Mucosa of gallbladder (tissue), 1 donor: ENCODE data around the gene SRI. TPM values are rescaled to one million over a fixed set of nuclear protein-coding genes. Genes with fewer than 3 reads are reported as not detected.
A peak's percentile ranks its signal among the peaks of the same experiment; 100 is the strongest.

Experiments
- DNase-seq: peaks from one replicate; pipeline ENCODE4 v3.0.0-alpha.2; 2020; ENCODE audit warnings: low spot score
- total RNA-seq: library from RNA; stranded (reverse); gene quantifications from one replicate; pipeline ENCODE4 v1.2.1, GENCODE V29; 2021
- donor health status: DM: no; HTN: no; CAD: no.

SRI gene
- total RNA-seq, 1 donor from 2014 or later, result 77.8 TPM

DNA sequence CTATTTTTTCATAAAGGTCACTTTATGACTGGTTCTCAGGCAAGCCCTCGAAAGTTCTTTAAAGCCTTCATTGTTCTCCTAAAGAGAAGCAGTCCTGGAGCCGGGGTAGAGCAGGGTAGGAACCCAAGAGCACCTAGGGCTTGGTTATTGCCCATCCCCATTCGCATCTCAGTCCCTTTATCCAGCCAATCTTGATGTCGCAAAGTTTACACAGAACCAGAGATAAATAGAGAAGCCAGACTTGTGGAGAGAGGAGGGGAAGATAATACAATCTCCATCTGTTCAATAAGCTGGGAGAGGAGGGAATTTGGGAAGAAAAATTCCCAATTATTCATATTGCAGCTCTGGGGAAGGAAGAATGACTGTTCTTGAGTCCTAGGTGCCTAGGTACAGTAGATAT is 6.4 kb upstream of the SRI start:
- no peak for DNase-seq

- no peak for DNase-seq
Measured at GRCh38 chr7:88224601-88225275, 4.9 kb upstream of the SRI start.

- no peak for DNase-seq
Measured at GRCh38 chr7:88223265-88223664, 3.4 kb upstream of the SRI start.

- peak; percentile 31 for DNase-seq
Measured at GRCh38 chr7:88218836-88219605, 817 bp downstream of the SRI start.

DNA sequence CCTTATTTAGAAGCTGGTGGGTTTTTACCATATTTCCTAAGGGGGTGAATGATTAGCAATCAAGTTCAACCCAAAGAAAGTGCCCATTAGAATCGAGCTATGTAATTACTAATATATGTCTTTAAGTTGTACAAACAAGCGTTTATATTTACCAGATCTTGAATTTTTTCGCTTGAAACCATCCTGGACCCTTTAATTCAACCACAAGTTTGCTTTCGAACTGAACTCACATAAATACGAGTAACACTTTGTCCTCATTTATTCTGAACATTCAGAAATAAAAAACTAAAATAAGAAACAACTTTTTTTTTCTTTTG is 1.5 kb downstream of the SRI start:
- no peak for DNase-seq

DNA sequence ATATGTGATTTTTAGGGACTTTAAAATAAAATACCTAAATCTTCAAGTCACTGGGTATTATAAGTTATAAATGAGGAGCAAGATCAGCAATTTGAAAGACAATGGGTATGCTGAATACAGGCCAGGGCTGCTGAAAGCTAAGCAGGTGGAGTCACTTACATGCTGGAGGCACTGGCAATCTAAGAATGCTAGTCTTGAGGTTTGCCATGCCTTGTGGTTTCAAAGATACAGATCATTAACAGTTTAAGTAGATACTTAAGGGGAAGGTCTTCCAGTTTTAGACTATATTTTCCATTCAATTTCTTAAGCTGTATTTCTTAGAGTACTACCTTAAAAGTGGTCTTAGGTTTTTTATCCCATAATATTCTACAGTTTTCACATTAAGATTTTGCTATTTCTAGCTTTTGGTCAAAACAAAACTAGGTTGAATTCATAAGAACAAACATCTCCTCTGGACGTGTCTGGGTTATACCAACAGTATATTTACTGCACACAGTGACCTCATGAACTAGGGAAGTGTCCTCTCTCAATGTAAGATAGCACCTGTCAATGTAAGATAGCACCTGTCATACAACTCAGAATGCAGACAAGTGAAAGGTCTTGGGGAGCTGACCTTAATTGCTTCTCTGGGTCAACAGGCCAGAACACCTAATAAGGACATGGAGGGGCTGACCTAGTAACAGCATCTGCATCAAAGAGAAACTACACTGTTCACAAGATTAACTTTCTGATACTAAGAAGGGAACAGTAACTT is 2.0 kb downstream of the SRI start:
- DNase-seq, result no peak

GRCh38 chr7:88216276-88216675 is 3.6 kb downstream of the SRI start:
- no peak for DNase-seq

- DNase-seq, result no peak
Measured at GRCh38 chr7:88215295-88215694, 4.5 kb downstream of the SRI start.

DNA sequence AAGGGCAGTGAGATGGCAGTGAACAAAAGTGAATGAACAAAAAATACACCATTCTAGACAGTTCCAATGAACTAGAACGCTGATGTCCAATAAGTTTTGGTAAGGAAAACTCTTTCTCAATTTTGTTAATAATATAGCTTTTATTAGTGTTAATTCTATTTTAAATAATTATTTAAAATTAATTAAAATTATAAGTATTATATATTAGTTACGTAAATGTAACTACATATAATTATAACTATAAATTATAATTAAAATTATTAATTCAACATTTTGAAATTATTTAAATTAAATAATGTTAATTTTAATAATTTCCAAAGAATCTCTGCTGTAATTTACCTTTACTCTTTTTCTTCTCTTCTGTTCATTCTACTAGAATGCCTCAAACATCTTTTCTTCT is 5.4 kb downstream of the SRI start:
- DNase-seq, result no peak

GRCh38 chr7:88212918-88213317 is 6.9 kb downstream of the SRI start:
- DNase-seq, result no peak

DNA sequence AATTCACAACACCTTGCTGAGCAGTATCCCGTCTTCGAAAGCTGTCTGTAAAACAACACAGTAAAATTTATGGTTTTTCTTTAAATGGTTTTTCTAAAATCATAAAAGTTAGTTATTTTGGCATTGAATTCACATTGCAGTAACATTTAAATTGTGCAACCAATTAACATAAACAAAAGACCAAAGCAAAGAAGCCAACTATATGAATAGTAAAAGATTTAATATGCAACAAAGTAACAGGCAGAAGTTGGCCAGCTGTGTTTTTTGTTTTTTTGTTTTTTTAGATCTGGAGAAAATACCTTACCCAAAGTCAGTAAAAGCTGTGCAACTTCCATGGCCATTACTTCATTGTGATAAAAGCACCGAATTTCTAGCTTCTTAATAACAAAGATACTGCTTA is 11.3 kb downstream of the SRI start:
- DNase-seq, result no peak

GRCh38 chr7:88206254-88206653 is 13.6 kb downstream of the SRI start:
- DNase-seq, result no peak

- no peak for DNase-seq
Measured at GRCh38 chr7:88205179-88205578, 14.7 kb downstream of the SRI start.

- no peak for DNase-seq
Measured at GRCh38 chr7:88204525-88205110, 15.2 kb downstream of the SRI start.

- DNase-seq, result no peak
Measured at GRCh38 chr7:88203401-88203800, 16.4 kb downstream of the SRI start.

- DNase-seq, result no peak
Measured at GRCh38 chr7:88202799-88203198, 17.0 kb downstream of the SRI start.

- DNase-seq, result no peak
Measured at GRCh38 chr7:88202278-88202677, 17.6 kb downstream of the SRI start.

DNA sequence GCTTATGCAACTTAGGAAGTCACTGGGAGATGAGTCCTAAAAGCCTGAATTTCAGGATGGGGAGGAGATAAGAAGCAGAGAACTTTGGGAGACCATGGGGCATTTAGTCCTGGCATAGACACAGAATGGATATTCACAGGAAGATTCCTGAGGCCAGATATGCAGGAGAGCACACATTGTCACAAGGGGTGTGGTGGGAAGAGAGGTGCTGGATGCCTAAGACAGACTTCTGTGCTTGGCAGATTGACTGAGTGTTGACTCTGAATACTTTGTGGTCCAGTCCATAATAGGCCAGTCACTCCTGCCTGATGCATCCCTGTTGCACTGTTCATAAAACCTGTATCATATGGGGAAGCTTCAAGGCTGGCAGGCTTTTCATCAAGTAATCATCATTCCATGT is 18.5 kb downstream of the SRI start:
- no peak for DNase-seq

DNA sequence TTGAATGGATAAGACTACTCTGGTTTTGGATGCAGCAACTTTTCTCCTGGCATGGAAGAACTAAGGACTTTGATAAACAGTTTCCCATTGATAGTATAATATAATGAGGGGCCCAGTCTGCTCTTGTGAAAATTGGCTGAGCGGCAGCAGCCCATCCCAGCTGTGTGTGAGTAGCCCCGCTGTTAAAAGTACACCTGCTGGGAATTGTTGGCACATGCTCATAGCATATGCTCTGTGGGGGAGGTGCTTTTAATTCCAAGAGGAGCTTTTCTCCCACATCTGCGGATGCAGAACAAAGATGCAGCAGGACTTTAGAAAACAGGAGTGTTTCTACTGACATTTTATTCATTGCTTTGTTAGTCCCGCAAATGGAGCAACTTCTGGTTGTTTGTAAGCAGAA is 19.0 kb downstream of the SRI start:
- DNase-seq, result no peak

DNA sequence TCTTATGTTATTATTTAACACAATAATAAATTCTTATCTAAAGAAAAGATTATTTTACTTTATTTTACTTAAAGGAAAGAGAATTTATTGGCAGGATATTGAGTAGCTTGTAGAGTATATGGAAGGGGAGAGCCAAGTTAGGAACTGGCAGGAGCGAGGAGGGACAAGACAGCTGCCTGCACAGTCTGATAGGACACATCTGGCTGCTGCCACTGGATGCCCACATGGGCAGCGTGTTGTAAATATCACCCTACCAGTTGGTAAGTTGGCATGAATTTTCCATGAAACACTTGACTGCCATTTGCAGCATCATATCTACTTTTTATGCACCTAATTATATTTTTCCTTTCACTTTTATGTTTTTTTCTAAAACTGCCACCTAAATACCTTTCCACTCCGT is 19.6 kb downstream of the SRI start:
- DNase-seq, result no peak

- no peak for DNase-seq
Measured at GRCh38 chr7:88191911-88192310, 27.9 kb downstream of the SRI start.

GRCh38 chr7:88185650-88186049 is 34.2 kb downstream of the SRI start:
- DNase-seq, result no peak

DNA sequence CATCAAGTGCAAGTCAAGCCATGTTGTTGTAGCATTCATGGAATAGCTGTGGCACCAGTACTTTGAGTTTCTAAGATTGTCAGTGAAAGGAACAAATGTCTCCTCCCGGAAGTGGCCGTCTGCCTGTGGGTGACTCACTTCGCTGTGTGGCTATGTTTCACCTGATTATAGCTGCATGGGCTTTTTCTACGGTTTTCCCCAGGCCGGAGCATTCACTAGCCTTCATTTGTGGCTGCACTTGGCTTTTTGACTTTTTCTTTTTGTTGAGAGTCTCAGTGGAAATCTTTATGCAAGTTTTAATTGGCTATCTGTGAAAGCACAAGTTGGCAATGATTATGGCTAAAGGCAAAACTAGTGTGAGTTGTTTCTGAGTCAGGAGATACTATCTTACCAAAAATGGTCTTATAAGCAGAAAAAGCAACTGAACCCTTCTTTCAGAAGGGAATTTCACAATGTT is 35.0 kb downstream of the SRI start:
- DNase-seq, result no peak
